ENCODE data around the gene KAT2B. TPM values are rescaled to one million over a fixed set of nuclear protein-coding genes. Genes with fewer than 3 reads are reported as not detected.

Gene KAT2B
- total RNA-seq, 1 donor from 2014 or later = 12.1 TPM

GRCh38 chr3:20059929-20060328 lies 19.7 kb downstream of the KAT2B start:
- H3K36me3 Mint-ChIP-seq (ENCODE audit: low read depth) = peaks cover 3% of the 10 kb centered on the region
- H3K9me3 Mint-ChIP-seq = no peaks in the 10 kb centered on the region
- H3K4me3 Mint-ChIP-seq (ENCODE audit: low read depth) = no peak overlapping the region
- H3K27ac Mint-ChIP-seq = no peak overlapping the region
- H3K4me1 Mint-ChIP-seq (ENCODE audit: low read depth) = peaks cover 23% of the 10 kb centered on the region
- no peak for DNase-seq (ENCODE audit: low spot score)
- intact Hi-C loops (cut with micrococcal nuclease) = loop anchor here (2.0 to 5.0 kb wide), 2 partner anchors 77 to 127 kb away; partner anchors contain the start of gene SGO1
- peaks cover 3% of the 10 kb centered on the region for H3K27me3 Mint-ChIP-seq (ENCODE audit: low read depth)

- peaks cover 3% of the 10 kb centered on the region for H3K27me3 Mint-ChIP-seq (ENCODE audit: low read depth)
- peaks cover 3% of the 10 kb centered on the region for H3K36me3 Mint-ChIP-seq (ENCODE audit: low read depth)
- H3K9me3 Mint-ChIP-seq = no peaks in the 10 kb centered on the region
- DNase-seq (ENCODE audit: low spot score) = no peak
- H3K27ac Mint-ChIP-seq = peak overlapping the region; percentile 48
- intact Hi-C loops (cut with micrococcal nuclease) = loop anchor here (1.0 to 2.0 kb wide), 4 partner anchors 43 to 130 kb away; no protein-coding TSS in a partner anchor
- H3K4me3 Mint-ChIP-seq (ENCODE audit: low read depth) = no peak overlapping the region
- H3K4me1 Mint-ChIP-seq (ENCODE audit: low read depth) = peaks cover 26% of the 10 kb centered on the region
Observed at GRCh38 chr3:20060974-20061685, 20.9 kb downstream of the KAT2B start.

- Mint-ChIP-seq H3K4me3 (ENCODE audit: low read depth) (no peak overlapping the region), H3K9me3 (no peaks in the 10 kb centered on the region), H3K4me1 (ENCODE audit: low read depth) (peaks cover 26% of the 10 kb centered on the region), H3K36me3 (ENCODE audit: low read depth) (peaks cover 3% of the 10 kb centered on the region), H3K27me3 (ENCODE audit: low read depth) (peaks cover 3% of the 10 kb centered on the region), H3K27ac (no peak overlapping the region)
- DNase-seq (ENCODE audit: low spot score) = no peak
- intact Hi-C loops (cut with micrococcal nuclease) = no loop called here
Observed at GRCh38 chr3:20062996-20063395, 22.8 kb downstream of the KAT2B start.

- Mint-ChIP-seq H3K27me3 (ENCODE audit: low read depth) (peaks cover 3% of the 10 kb centered on the region), H3K27ac (no peak overlapping the region), H3K4me3 (ENCODE audit: low read depth) (no peak overlapping the region), H3K9me3 (no peaks in the 10 kb centered on the region), H3K36me3 (ENCODE audit: low read depth) (peaks cover 7% of the 10 kb centered on the region), H3K4me1 (ENCODE audit: low read depth) (peaks cover 30% of the 10 kb centered on the region)
- DNase-seq (ENCODE audit: low spot score) = no peak
- intact Hi-C loops (cut with micrococcal nuclease) = no loop called here
Observed at GRCh38 chr3:20064387-20064786, 24.1 kb downstream of the KAT2B start.

- peaks cover 27% of the 10 kb centered on the region for H3K4me1 Mint-ChIP-seq (ENCODE audit: low read depth)
- H3K27me3 Mint-ChIP-seq (ENCODE audit: low read depth) = peaks cover 3% of the 10 kb centered on the region
- no peak overlapping the region for H3K27ac Mint-ChIP-seq
- intact Hi-C loops (cut with micrococcal nuclease) = no loop called here
- H3K4me3 Mint-ChIP-seq (ENCODE audit: low read depth) = no peak overlapping the region
- no peaks in the 10 kb centered on the region for H3K9me3 Mint-ChIP-seq
- H3K36me3 Mint-ChIP-seq (ENCODE audit: low read depth) = peaks cover 7% of the 10 kb centered on the region
- DNase-seq (ENCODE audit: low spot score) = no peak
Observed at GRCh38 chr3:20064796-20065564, 24.7 kb downstream of the KAT2B start.

- no peak overlapping the region for H3K4me3 Mint-ChIP-seq (ENCODE audit: low read depth)
- H3K27me3 Mint-ChIP-seq (ENCODE audit: low read depth) = peaks cover 3% of the 10 kb centered on the region
- H3K9me3 Mint-ChIP-seq = no peaks in the 10 kb centered on the region
- no peak for DNase-seq (ENCODE audit: low spot score)
- intact Hi-C loops (cut with micrococcal nuclease) = no loop called here
- H3K27ac Mint-ChIP-seq = no peak overlapping the region
- H3K4me1 Mint-ChIP-seq (ENCODE audit: low read depth) = peaks cover 20% of the 10 kb centered on the region
- H3K36me3 Mint-ChIP-seq (ENCODE audit: low read depth) = peaks cover 7% of the 10 kb centered on the region
Observed at GRCh38 chr3:20066079-20066478, 25.8 kb downstream of the KAT2B start.

GRCh38 chr3:20066850-20067617 lies 26.8 kb downstream of the KAT2B start:
- peaks cover 3% of the 10 kb centered on the region for H3K27me3 Mint-ChIP-seq (ENCODE audit: low read depth)
- peaks cover 9% of the 10 kb centered on the region for H3K36me3 Mint-ChIP-seq (ENCODE audit: low read depth)
- H3K4me3 Mint-ChIP-seq (ENCODE audit: low read depth) = no peak overlapping the region
- intact Hi-C loops (cut with micrococcal nuclease) = no loop called here
- H3K9me3 Mint-ChIP-seq = no peaks in the 10 kb centered on the region
- DNase-seq (ENCODE audit: low spot score) = no peak
- H3K4me1 Mint-ChIP-seq (ENCODE audit: low read depth) = peaks cover 16% of the 10 kb centered on the region
- H3K27ac Mint-ChIP-seq = no peak overlapping the region

- Mint-ChIP-seq H3K27ac (no peak overlapping the region), H3K4me3 (ENCODE audit: low read depth) (no peak overlapping the region), H3K36me3 (ENCODE audit: low read depth) (peaks cover 21% of the 10 kb centered on the region), H3K4me1 (ENCODE audit: low read depth) (peaks cover 16% of the 10 kb centered on the region), H3K27me3 (ENCODE audit: low read depth) (peaks cover 3% of the 10 kb centered on the region), H3K9me3 (no peaks in the 10 kb centered on the region)
- DNase-seq (ENCODE audit: low spot score) = no peak
- intact Hi-C loops (cut with micrococcal nuclease) = no loop called here
Observed at GRCh38 chr3:20068512-20069177, 28.4 kb downstream of the KAT2B start.

GRCh38 chr3:20069178-20069532 lies 28.9 kb downstream of the KAT2B start:
- peaks cover 3% of the 10 kb centered on the region for H3K27me3 Mint-ChIP-seq (ENCODE audit: low read depth)
- no peak for DNase-seq (ENCODE audit: low spot score)
- peaks cover 16% of the 10 kb centered on the region for H3K4me1 Mint-ChIP-seq (ENCODE audit: low read depth)
- H3K36me3 Mint-ChIP-seq (ENCODE audit: low read depth) = peaks cover 24% of the 10 kb centered on the region
- H3K27ac Mint-ChIP-seq = no peak overlapping the region
- H3K9me3 Mint-ChIP-seq = no peaks in the 10 kb centered on the region
- intact Hi-C loops (cut with micrococcal nuclease) = no loop called here
- no peak overlapping the region for H3K4me3 Mint-ChIP-seq (ENCODE audit: low read depth)

- Mint-ChIP-seq H3K4me1 (ENCODE audit: low read depth) (peaks cover 6% of the 10 kb centered on the region), H3K9me3 (no peaks in the 10 kb centered on the region), H3K27me3 (ENCODE audit: low read depth) (no peaks in the 10 kb centered on the region), H3K4me3 (ENCODE audit: low read depth) (no peak overlapping the region), H3K36me3 (ENCODE audit: low read depth) (peaks cover 30% of the 10 kb centered on the region), H3K27ac (no peak overlapping the region)
- intact Hi-C loops (cut with micrococcal nuclease) = no loop called here
- no peak for DNase-seq (ENCODE audit: low spot score)
Observed at GRCh38 chr3:20071175-20071574, 30.9 kb downstream of the KAT2B start.

GRCh38 chr3:20072422-20072821 lies 32.2 kb downstream of the KAT2B start:
- Mint-ChIP-seq H3K36me3 (ENCODE audit: low read depth) (peaks cover 33% of the 10 kb centered on the region), H3K4me1 (ENCODE audit: low read depth) (peaks cover 6% of the 10 kb centered on the region), H3K4me3 (ENCODE audit: low read depth) (no peak overlapping the region), H3K9me3 (no peaks in the 10 kb centered on the region), H3K27ac (no peak overlapping the region), H3K27me3 (ENCODE audit: low read depth) (no peaks in the 10 kb centered on the region)
- intact Hi-C loops (cut with micrococcal nuclease) = no loop called here
- DNase-seq (ENCODE audit: low spot score) = no peak

- Mint-ChIP-seq H3K9me3 (no peaks in the 10 kb centered on the region), H3K4me1 (ENCODE audit: low read depth) (peaks cover 6% of the 10 kb centered on the region), H3K27ac (no peak overlapping the region), H3K4me3 (ENCODE audit: low read depth) (no peak overlapping the region), H3K36me3 (ENCODE audit: low read depth) (peaks cover 33% of the 10 kb centered on the region), H3K27me3 (ENCODE audit: low read depth) (no peaks in the 10 kb centered on the region)
- no peak for DNase-seq (ENCODE audit: low spot score)
- intact Hi-C loops (cut with micrococcal nuclease) = no loop called here
Observed at GRCh38 chr3:20073068-20073467, 32.8 kb downstream of the KAT2B start.

All from activated T-helper 2 cell treated with anti-CD3 and anti-CD28 coated beads, Interferon-gamma antibody, Interleukin-2, Interleukin-4, amounts not matched to agents 10 μg/mL and 5 μg/mL and 100 μg/mL, durations not matched to agents 14 hours and 24 hours and 36 hours (primary cell).